ENCODE measurements around the gene SLC25A19.

The SLC25A19 gene

GRCh38 chr17:75316253-75316652, 27.0 kb upstream of the SLC25A19 start:
- no peak for TF ChIP-seq CTCF (IDR thresholded peaks at IDR 0.05)

DNA sequence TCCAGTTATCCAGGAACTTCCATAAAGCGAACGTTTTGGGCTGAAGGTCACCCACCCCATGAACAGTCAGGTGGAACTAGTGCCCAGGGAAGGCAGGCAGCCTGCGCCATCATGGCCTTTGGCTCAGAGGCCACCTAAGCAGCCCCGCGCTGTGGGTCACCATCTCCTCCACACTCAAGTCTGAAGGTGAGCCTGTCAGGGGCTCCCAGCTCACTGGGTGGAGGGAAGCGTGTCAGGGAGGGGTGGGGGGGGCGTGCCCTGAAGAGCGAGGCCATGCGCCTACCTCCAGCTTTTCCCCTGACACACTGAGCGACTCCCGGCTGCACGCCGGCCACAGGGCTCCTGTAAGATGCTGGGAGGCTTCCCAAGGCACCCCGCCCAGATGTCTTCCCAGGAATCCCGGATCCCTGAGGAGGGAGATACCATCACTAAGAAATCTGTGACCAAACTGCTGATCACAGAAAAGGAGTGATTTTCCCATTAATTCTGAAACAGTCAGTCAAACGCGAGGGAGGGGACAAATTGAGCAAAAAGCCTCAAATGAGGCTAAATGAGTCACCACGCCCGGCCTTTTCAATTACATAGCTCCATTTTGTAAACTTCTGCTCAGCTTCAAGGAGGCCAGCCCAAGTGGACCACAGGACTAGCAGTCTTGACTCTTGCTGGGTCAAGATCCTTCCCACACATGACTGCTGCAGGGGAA, 26.5 kb upstream of the SLC25A19 start:
- no peak for TF ChIP-seq CTCF (IDR thresholded peaks at IDR 0.05)

GRCh38 chr17:75313941-75314551, 24.8 kb upstream of the SLC25A19 start:
- TF ChIP-seq CTCF (IDR thresholded peaks at IDR 0.05), result no peak

DNA sequence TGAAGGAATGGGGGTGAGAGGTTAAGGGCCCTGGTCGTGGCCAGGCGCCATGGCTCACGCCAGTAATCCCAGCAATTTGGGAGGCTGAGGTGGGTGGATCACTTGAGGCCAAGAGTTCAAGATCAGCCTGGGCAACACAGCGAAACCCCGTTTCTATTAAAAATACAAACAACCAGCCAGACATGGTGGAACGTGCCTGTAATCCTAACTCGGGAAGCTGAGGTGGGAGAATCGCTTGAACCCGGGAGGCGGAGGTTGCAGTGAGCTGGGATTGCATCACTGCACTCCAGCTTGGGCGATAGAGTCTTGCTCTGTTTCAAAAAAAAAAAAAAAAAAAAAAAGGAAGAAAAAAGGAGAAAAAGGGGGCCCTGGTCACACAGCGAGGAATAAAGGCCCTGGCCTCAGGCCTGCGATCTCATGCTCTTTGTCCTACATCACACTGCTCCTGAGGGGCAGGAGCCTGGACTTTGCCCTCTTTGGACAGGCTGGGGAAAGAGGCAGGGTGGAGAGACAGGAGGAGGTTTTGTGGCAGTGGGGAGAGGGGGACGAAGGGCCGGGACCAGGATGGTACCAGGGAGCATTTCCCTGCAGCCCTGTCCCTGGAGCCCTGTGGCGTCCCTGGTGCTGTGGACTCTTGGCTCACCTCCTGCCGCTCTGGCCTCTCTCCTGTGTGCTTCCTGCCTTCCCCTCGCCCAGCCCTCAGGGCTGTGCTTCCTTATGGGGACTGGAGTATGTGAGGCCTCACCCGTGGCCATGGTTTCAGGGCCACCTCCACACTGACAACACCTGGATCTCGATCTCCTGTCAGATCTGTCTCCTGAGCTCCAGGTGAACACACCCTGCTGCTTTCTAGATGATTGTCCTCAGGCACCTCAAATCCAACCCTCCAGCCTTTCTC, 19.7 kb upstream of the SLC25A19 start:
- TF ChIP-seq CTCF (IDR thresholded peaks at IDR 0.05), result no peak

DNA sequence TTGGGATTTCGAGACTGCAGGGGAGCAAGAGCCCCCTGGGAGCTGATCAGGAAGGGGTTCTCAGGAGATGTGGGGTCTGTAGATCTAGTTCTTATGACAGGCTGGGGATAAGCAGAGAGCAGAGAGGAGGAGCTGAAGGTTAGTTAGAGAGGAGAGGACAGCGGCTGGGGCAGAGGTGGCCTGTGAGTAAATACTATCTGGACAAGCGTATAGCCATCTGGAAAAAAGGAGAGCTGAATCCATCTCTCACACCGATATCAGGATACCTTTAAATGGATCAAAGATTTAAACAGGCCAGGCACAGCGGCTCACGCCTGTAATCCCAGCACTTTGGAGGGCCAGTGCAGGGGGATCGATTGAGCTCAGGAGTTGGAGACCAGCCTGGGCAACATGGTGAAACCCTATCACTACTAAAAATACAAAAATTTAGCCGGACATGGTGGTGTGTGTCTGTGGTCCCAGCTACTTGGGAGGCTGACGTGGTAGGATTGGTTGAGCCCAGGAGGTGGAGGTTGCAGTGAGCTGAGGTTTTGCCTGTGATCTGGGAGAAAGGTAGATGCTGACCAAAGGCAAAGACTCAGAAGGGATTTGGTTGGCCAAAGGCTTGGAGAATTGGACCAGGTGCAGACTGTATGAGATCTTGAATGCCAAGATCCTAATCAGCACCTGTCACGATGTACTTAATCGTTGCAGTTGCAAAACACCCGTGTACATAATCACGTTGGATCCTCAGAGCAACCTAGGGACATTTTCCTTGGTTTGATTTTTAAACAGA, 18.9 kb upstream of the SLC25A19 start:
- no peak for TF ChIP-seq CTCF (IDR thresholded peaks at IDR 0.05)

DNA sequence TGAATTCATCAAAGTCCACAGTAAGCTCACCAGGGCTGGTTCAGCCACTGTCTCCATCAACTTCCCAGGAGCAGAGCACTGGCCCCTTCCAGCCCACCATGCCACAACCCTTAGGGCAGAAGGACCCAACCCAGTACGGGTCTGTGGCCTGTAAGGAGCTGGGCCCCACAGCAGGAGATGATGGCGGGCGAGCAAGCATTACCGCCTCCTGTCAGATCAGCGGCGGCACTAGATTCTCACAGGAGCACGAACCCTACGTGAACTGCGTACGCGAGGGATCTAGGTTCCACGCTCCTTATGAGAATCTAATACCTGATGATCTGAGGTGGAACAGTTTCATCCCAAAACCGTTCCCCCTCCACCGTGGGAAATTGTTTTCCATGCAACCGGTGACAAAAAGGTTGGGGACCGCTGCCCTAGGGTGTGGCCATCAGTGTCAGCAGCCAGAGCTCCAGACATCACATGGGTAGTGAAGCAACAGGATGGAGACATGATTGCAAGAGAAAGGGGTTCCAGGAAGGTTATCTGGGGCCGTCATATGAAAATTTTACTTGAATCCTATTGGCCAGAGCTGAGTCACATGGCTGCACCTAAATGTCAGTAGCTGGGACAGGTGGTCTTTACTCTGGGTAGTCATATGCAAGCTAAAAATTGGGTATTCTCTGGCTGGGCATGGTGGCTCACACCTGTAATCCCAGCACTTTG, 12.4 kb upstream of the SLC25A19 start:
- TF ChIP-seq CTCF (IDR thresholded peaks at IDR 0.05), result no peak

Data from LNCAP (cell line).